ENCODE data around the gene CAD.
"Not testable (repeated sequence)": the region's sequence is repeated elsewhere in the genome, so short reads cannot be mapped to it uniquely, and the experiment has no call there.

DNA sequence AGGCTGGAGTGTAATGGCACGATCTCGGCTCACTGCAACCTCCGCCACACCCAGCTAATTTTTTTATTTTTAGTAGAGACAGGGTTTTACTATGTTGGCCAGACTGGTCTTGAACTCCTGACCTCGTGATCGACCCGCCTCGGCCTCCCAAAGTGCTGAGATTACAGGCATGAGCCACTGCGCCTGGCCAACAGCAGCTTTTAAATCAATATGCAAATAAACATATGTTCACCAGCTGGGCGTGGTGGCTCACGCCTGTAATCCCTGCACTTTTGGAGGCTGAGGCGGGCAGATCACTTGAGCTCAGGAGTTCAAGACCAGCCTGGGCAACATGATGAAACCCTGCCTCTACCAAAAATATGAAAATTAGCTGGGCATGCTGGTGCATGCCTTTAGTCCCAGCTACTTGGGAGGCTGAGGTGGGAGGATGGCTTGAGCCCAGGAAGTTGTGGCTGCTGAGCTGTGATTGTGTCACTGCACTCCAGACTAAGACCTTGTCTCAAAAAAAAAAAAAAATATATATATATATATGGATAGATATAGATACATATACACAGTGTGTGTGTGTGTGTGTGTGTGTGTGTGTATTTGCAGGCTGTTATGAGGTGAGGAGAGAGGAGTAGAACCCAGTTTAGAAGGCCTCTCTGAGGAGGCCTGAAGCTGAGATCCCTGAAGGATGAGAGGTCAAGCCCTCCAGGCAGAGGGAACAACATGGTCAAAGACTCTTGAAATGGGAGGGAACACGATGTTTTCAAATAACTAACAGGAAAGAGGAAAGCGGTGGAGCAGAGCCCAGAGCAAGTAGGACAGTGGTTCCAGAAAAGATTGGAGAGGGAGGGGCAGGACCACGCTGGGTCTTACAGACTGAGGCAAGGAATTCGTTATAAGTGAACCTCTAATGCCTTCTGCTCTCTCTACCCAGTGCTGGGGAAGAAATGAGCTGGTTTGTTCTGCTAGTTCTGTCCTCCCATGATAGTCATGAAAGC, 55.7 kb downstream of the CAD start:
- TF ChIP-seq, protein P1, sequence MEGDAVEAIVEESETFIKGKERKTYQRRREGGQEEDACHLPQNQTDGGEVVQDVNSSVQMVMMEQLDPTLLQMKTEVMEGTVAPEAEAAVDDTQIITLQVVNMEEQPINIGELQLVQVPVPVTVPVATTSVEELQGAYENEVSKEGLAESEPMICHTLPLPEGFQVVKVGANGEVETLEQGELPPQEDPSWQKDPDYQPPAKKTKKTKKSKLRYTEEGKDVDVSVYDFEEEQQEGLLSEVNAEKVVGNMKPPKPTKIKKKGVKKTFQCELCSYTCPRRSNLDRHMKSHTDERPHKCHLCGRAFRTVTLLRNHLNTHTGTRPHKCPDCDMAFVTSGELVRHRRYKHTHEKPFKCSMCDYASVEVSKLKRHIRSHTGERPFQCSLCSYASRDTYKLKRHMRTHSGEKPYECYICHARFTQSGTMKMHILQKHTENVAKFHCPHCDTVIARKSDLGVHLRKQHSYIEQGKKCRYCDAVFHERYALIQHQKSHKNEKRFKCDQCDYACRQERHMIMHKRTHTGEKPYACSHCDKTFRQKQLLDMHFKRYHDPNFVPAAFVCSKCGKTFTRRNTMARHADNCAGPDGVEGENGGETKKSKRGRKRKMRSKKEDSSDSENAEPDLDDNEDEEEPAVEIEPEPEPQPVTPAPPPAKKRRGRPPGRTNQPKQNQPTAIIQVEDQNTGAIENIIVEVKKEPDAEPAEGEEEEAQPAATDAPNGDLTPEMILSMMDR (IDR thresholded peaks at IDR 0.05), result not testable (repeated sequence)
- not testable (repeated sequence) for TF ChIP-seq POLR2AphosphoS5 (IDR thresholded peaks at IDR 0.05; ENCODE audit: insufficient read depth in 1 of 2, low read depth in 1 of 2); POLR2A (IDR thresholded peaks at IDR 0.05)
